Neural progenitor cell (in vitro differentiated cells): ENCODE data around the gene GLUL. TPM values are rescaled to one million over a fixed set of nuclear protein-coding genes. Genes with fewer than 3 reads are reported as not detected.

Source experiments
- DNase-seq: peaks from one replicate; pipeline ENCODE4 v3.0.0-alpha.2; 2016; ENCODE audit warnings: low spot score
- H2AFZ ChIP-seq: fragments of 200-600 bp; sonication (generic); replicated peaks from 2 replicates; pipeline ENCODE4 v1.6.1; 2016; ENCODE audit warnings: antibody characterized with exemption
- H3F3A ChIP-seq: fragments of 200-600 bp; sonication (generic); 2 replicates; pipeline ENCODE4 v1.6.1; 2016; ENCODE audit warnings: antibody characterized with exemption, low read depth
- H3K27ac ChIP-seq: fragments of 200-600 bp; sonication (generic); 2 replicates; pipeline ENCODE4 v1.5.1; 2016; ENCODE audit warnings: mild to moderate bottlenecking
- H3K27me3 ChIP-seq: fragments of 200-600 bp; sonication (generic); 2 replicates; pipeline ENCODE4 v1.6.1; 2016; ENCODE audit warnings: mild to moderate bottlenecking, moderate library complexity
- H3K36me3 ChIP-seq: fragments of 200-600 bp; sonication (generic); 2 replicates; pipeline ENCODE4 v1.5.1; 2016
- H3K4me1 ChIP-seq: fragments of 200-600 bp; sonication (generic); 2 replicates; pipeline ENCODE4 v1.6.1; 2016; ENCODE audit warnings: mixed run types
- H3K4me2 ChIP-seq: fragments of 200-600 bp; sonication (generic); 2 replicates; pipeline ENCODE4 v1.6.1; 2016
- H3K4me3 ChIP-seq: fragments of 200-600 bp; sonication (generic); 2 replicates; pipeline ENCODE4 v1.5.1; 2016
- H3K79me2 ChIP-seq: fragments of 200-600 bp; sonication (generic); 2 replicates; pipeline ENCODE4 v1.6.1; 2016; ENCODE audit warnings: low read depth
- H3K9ac ChIP-seq: fragments of 200-600 bp; sonication (generic); 2 replicates; pipeline ENCODE4 v1.6.1; 2016
- H3K9me3 ChIP-seq: fragments of 200-600 bp; sonication (generic); 2 replicates; pipeline ENCODE4 v1.5.1; 2016; ENCODE audit warnings: low read depth
- H4K20me1 ChIP-seq: fragments of 200-600 bp; sonication (generic); 2 replicates; pipeline ENCODE4 v1.6.1; 2016; ENCODE audit warnings: low read depth
- H3K27ac Mint-ChIP-seq: 3 replicates; pipeline ENCODE4 v1.8.0; 2021; ENCODE audit warnings: mixed read lengths
- H3K27me3 Mint-ChIP-seq: 2 replicates; pipeline ENCODE4 v1.8.0; 2022; ENCODE audit warnings: low read depth, mild to moderate bottlenecking, inconsistent platforms, moderate library complexity, mixed read lengths; ENCODE audit not compliant: insufficient read depth
- H3K36me3 Mint-ChIP-seq: 3 replicates; pipeline ENCODE4 v1.8.0; 2021; ENCODE audit warnings: mixed read lengths
- H3K4me1 Mint-ChIP-seq: 3 replicates; pipeline ENCODE4 v1.8.0; 2021; ENCODE audit warnings: mixed read lengths
- H3K4me3 Mint-ChIP-seq: 3 replicates; pipeline ENCODE4 v1.8.0; 2021; ENCODE audit warnings: mild to moderate bottlenecking, moderate library complexity, mixed read lengths
- H3K9me3 Mint-ChIP-seq: 3 replicates; pipeline ENCODE4 v1.8.0; 2020; ENCODE audit warnings: mixed read lengths
- CTCF ChIP-seq: fragments of 200-600 bp; sonication (generic); IDR thresholded peaks from 2 replicates; pipeline ENCODE4 v1.5.1; 2017; ENCODE audit warnings: antibody characterized with exemption, mild to moderate bottlenecking
- EZH2 ChIP-seq: fragments of 200-600 bp; sonication (generic); IDR thresholded peaks from 2 replicates; pipeline ENCODE4 v1.6.1; 2017; ENCODE audit warnings: antibody characterized with exemption, mild to moderate bottlenecking, moderate library complexity
- EZH2phosphoT487 ChIP-seq: fragments of 200-600 bp; sonication (generic); IDR thresholded peaks from 2 replicates; pipeline ENCODE4 v1.6.1; 2017; ENCODE audit warnings: antibody characterized with exemption
- total RNA-seq: library from RNA; depleted of rRNA; stranded (reverse); fragments of >200 nt; gene quantifications from 2 replicates; pipeline ENCODE4 v1.2.3, GENCODE V29; 2015; ENCODE audit warnings: low replicate concordance

Gene GLUL
- total RNA-seq, 1 donor from 2014 or later: 428 TPM

GRCh38 chr1:182392050-182393028, 749 bp upstream of the GLUL start:
- Mint-ChIP-seq H3K27ac (peak overlapping the region; percentile 90), H3K36me3 (peaks cover 26% of the 10 kb centered on the region), H3K4me1 (peaks cover 55% of the 10 kb centered on the region), H3K27me3 (peaks cover 5% of the 10 kb centered on the region), H3K4me3 (peak overlapping the region; percentile 100), H3K9me3 (no peaks in the 10 kb centered on the region)
- Histone ChIP-seq H2AFZ (no peak overlapping the region), H3K9me3 (no peaks in the 10 kb centered on the region), H3K4me1 (peaks cover 46% of the 10 kb centered on the region), H3K79me2 (peaks cover 59% of the 10 kb centered on the region), H3K4me2 (peak overlapping the region; percentile 79), H3F3A (peaks cover 43% of the 10 kb centered on the region), H3K27ac (peak overlapping the region; percentile 90), H3K27me3 (no peaks in the 10 kb centered on the region), H3K9ac (peak overlapping the region; percentile 65), H4K20me1 (peaks cover 42% of the 10 kb centered on the region), H3K4me3 (peak overlapping the region; percentile 100), H3K36me3 (peaks cover 9% of the 10 kb centered on the region)
- no peak for DNase-seq
- TF ChIP-seq CTCF (no peak), EZH2 (no peak), EZH2phosphoT487 (no peak)

GRCh38 chr1:182391028-182391361, 595 bp downstream of the GLUL start:
- Mint-ChIP-seq H3K9me3 (no peaks in the 10 kb centered on the region), H3K27me3 (peaks cover 5% of the 10 kb centered on the region), H3K36me3 (peaks cover 39% of the 10 kb centered on the region), H3K4me1 (peaks cover 48% of the 10 kb centered on the region), H3K4me3 (peak overlapping the region; percentile 100), H3K27ac (peak overlapping the region; percentile 91)
- peaks cover 41% of the 10 kb centered on the region for H3K4me1 ChIP-seq
- TF ChIP-seq EZH2phosphoT487 (no peak), CTCF (no peak), EZH2 (no peak)
- H3K36me3 ChIP-seq: peaks cover 22% of the 10 kb centered on the region
- peaks cover 72% of the 10 kb centered on the region for H3K79me2 ChIP-seq
- H3K27me3 ChIP-seq: no peaks in the 10 kb centered on the region
- peak overlapping the region; percentile 100 for H3K4me3 ChIP-seq
- no peak overlapping the region for H2AFZ ChIP-seq
- peak overlapping the region; percentile 97 for H3K4me2 ChIP-seq
- H4K20me1 ChIP-seq: peaks cover 55% of the 10 kb centered on the region
- peak overlapping the region; percentile 91 for H3K27ac ChIP-seq
- peak overlapping the region; percentile 97 for H3K9ac ChIP-seq
- H3F3A ChIP-seq: peaks cover 57% of the 10 kb centered on the region
- no peaks in the 10 kb centered on the region for H3K9me3 ChIP-seq
- no peak for DNase-seq

GRCh38 chr1:182389619-182390047, 2.0 kb downstream of the GLUL start:
- Histone ChIP-seq H3K4me2 (peak overlapping the region; percentile 97), H3K27ac (peak overlapping the region; percentile 42), H3K79me2 (peaks cover 86% of the 10 kb centered on the region), H3K4me3 (peak overlapping the region; percentile 100), H3K27me3 (no peaks in the 10 kb centered on the region), H2AFZ (no peak overlapping the region), H3K9me3 (no peaks in the 10 kb centered on the region), H3K4me1 (peaks cover 41% of the 10 kb centered on the region), H3F3A (peaks cover 71% of the 10 kb centered on the region), H3K36me3 (peaks cover 29% of the 10 kb centered on the region), H4K20me1 (peaks cover 69% of the 10 kb centered on the region), H3K9ac (peak overlapping the region; percentile 97)
- Mint-ChIP-seq H3K9me3 (no peaks in the 10 kb centered on the region), H3K36me3 (peaks cover 51% of the 10 kb centered on the region), H3K27ac (peak overlapping the region; percentile 87), H3K4me1 (peaks cover 44% of the 10 kb centered on the region), H3K27me3 (peaks cover 3% of the 10 kb centered on the region), H3K4me3 (peak overlapping the region; percentile 100)
- DNase-seq: peak; percentile 37
- no peak for TF ChIP-seq CTCF
- TF ChIP-seq EZH2: no peak
- TF ChIP-seq EZH2phosphoT487: no peak
